ENCODE data around the gene AQP12B.
"Not testable (repeated sequence)": the region's sequence is repeated elsewhere in the genome, so short reads cannot be mapped to it uniquely, and the experiment has no call there.

The AQP12B gene

DNA sequence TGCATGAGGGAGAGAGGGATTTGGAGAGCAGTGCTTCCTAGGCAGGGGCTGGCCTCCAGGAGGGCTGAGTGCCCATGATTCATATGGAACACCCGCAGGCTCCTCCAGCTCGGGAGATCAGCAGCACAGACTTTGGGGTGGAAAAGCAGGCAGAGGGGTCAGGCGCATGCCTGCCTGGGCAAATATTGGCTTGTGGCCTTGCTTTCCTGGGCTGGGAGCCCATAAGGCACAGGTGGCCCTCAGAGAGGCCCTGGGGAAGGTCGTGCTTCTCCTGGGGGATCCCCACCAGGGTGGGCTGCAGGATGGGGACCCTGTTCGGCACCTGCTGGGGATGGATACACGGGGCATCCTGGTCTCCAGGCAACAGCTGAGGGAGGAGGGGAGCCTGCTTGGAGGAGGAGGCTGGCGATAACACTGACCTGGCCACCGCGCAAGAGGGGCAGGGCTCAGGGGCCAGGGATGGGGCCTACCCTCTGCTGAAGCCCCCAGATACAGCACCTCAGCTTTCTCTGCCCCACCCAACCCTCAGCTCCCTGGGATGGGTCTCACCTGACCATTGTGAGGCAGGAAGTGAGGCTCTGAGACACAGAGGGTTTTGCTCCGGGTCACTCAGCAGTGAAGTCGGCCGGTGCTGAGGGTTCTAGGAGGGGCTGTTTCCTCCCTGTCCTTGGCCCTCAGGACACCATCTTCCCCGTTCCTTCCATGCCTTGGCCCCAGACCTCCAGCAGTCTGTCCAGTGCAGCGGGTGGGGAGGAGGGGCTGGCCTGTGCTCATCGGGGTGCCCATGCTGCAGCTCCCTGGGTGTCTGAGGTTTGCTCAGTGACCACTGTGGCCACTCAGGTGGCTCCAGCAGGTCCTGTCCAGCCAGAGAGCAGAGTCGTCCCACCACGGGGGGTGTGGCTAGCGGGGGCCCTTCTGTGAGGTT lies 21.0 kb upstream of the AQP12B start:
- in situ Hi-C loops (cut with HindIII; ENCODE audit: low pct_unique_long_range_greater_than_20kb, low sequenced_read_pairs), result no loop called here
- no peak for TF ChIP-seq JUND (IDR thresholded peaks at IDR 0.05; ENCODE audit: low read depth)
- DNase-seq (ENCODE audit: low read depth in 1 of 2, low spot score in 1 of 2), result no peak

DNA sequence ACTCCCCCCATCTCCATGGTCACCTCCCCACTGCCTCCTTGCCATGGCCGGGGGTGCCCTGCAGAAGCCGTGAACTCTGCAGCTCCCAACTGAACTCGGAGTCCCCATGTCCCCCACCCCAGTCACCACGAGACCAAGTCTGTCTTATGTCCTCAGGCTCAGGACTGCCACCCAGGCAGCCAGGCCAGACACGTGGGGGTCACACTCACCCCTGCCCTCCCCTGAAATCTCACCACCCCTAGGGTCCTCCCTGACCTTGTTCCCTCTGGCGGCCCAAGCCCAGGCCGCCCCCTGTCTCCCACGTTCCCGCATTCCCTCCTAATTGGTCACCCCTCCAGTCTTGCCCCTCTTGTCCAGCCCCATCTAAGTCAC lies 19.9 kb upstream of the AQP12B start:
- no peak for DNase-seq (ENCODE audit: low read depth in 1 of 2, low spot score in 1 of 2)
- in situ Hi-C loops (cut with HindIII; ENCODE audit: low pct_unique_long_range_greater_than_20kb, low sequenced_read_pairs), result no loop called here
- no peak for TF ChIP-seq JUND (IDR thresholded peaks at IDR 0.05; ENCODE audit: low read depth)

DNA sequence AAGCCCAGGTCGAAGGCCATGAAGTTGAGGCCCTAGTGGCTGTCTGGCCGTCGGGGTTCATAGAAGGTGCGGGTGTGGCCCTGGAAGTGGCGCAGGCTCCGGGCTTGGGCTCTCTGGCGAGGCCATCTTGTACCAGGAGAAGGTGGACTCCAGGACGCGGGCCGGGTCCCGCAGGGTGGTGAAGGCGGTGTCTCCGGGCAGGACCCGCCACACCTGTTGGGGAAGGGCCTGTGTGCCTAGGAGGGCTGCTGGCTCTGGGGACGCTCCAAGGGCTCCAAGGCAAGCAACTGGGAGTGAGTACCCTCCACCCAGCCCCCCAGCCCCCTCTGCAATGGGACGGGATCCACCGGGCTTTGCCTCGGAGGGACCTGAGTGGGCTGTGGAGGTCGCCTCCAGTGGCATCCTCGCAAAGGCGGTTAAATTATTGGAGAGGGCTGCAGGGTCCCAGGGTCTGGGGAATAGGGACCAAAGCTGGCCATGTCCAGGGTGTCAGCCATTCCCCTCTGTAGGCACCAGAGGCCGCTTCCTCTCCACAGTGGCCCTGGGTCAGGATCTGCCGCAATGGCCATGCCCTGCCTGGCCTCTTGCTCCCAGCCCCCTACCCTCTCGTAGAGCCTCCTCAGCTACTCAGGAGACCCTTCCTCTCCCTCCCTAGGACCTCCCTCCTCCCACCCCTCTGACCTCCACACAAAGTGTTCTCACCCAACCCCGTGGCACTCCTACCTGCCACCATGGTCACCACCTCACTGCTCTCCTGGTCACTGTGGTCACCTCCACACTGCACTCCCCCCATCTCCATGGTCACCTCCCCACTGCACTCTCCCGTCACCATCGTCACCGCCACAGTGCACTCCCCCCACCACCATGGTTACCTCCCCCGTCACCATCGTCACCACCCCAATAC lies 19.3 kb upstream of the AQP12B start:
- no peak for TF ChIP-seq JUND (IDR thresholded peaks at IDR 0.05; ENCODE audit: low read depth)
- no peak for DNase-seq (ENCODE audit: low read depth in 1 of 2, low spot score in 1 of 2)
- in situ Hi-C loops (cut with HindIII; ENCODE audit: low pct_unique_long_range_greater_than_20kb, low sequenced_read_pairs), result no loop called here

DNA sequence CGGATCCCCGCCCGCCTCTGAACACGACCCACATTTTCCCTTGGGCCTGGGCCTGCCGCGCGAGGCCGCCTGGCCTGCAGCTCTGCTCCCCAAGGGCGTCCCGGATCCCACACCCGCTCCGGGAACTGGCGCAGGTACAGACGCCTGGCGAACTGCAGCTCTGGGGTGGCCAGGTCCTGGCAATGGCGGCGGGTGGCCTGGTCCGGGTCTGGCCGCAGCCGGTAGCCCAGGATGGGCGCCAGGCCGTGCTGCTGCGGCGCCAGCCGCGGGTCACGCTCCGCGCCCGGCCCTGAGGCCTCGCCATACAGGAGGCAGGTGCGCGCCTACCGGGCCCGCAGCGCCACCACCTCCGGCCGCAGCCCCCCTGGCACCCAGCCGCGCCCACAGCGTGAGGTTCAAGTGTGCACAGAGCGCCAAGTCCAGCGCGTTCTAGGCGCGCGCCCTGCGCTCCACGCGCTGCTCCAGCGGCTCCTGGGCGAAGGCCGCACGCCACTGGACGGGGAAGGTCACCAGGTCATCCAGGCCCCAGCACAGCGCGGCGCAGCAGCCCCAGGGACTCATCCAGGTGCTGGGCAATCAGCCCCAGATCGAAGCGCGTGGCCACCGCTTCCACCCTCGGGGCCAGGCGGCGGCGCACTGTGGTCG lies 18.5 kb upstream of the AQP12B start:
- in situ Hi-C loops (cut with HindIII; ENCODE audit: low pct_unique_long_range_greater_than_20kb, low sequenced_read_pairs), result no loop called here
- DNase-seq (ENCODE audit: low read depth in 1 of 2, low spot score in 1 of 2), result no peak
- TF ChIP-seq JUND (IDR thresholded peaks at IDR 0.05; ENCODE audit: low read depth), result no peak

DNA sequence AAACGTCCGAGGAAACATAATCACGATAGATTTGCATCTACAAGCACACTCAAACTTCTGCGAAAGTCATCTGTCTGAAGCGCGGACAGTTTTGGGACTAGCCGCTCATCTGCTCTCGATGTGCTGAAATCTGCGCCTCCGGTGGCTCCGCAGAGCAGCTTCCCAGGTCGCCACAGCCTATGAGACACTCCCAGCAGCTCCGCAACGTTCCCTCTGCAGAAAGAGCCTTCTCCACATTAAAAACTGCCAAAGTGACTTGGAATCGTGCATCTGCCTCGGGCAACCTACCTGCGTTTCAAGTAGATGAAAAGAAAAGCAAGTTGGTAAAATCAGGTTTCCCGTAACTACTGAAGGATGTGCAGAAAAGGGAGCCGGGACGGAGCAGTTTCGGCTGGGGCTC lies 17.9 kb upstream of the AQP12B start:
- in situ Hi-C loops (cut with HindIII; ENCODE audit: low pct_unique_long_range_greater_than_20kb, low sequenced_read_pairs); DNase-seq (ENCODE audit: low read depth in 1 of 2, low spot score in 1 of 2): not testable (repeated sequence)

DNA sequence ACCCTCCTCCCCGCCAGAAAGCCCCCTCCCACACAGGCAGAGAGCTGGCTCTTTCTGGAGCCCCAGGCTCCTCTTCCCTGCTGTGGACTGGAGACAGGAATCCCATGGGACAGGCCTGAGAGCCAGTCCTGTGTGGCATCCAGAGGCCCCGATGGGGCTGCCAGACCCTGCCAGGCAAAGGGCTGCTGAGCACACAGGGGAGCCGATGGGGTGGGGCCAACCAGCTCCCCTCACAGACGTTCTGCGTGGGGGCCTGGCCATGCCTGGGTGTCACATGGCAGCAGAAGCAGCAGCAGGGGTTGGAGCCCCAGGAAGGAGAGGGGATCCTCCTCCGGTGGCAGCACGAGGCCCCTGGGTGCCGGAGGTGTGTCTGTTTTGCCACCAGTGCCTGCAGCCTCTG lies 17.1 kb upstream of the AQP12B start:
- in situ Hi-C loops (cut with HindIII; ENCODE audit: low pct_unique_long_range_greater_than_20kb, low sequenced_read_pairs); DNase-seq (ENCODE audit: low read depth in 1 of 2, low spot score in 1 of 2): not testable (repeated sequence)

DNA sequence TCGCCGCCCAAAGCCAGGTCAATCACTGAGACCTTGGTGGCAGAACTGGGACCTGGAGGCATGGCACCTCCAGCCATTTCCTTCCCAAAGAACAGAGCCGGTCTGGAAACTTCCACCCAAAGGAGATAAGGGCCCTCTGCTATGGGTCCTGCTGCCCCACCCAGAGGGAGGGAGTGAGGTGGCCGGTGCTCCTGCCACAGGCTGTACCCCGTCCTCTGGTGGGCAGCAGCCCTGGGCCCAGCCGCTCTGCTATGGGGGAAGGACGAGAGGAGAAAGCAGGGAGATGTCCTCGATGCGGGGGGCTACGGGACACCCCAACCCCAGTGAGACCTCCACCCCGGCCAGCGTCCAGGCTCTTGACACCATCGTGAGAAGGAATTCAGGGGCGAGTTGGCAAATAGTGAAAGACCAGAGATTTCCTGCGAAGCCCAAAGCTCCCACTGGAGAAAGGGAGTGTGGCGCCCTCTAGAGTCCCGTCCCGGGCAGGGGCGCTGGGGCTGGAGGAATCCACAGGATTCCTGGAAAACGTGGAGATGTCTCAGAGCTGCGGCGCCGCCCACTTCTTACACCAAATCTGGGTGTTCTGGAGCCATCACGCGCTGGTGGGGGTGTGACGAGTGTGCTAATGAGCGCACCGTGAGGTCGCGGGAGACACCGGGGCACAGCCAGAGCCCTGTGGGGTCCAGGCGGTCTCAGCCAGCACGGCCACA lies 16.3 kb upstream of the AQP12B start:
- DNase-seq (ENCODE audit: low read depth in 1 of 2, low spot score in 1 of 2); in situ Hi-C loops (cut with HindIII; ENCODE audit: low pct_unique_long_range_greater_than_20kb, low sequenced_read_pairs): not testable (repeated sequence)

DNA sequence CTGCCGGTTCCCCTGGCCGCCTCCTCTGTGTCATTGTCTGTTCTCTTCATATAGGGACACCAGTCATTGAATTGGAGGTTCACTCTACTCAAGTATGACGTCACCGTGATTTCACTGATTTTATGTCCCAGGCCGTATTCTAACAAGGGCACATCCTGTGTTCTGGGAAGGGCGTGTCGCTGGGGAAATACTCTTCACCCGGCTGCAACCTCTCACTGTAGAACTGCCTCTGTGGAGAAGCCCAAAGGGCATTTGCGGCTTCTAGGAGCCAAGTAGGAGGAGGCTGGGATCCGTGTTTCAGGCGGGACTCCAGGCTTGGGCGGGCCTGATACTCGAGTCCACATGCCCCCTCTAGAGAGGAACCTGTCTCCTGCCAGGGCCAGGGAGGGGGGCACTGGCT lies 13.8 kb upstream of the AQP12B start:
- DNase-seq (ENCODE audit: low read depth in 1 of 2, low spot score in 1 of 2); in situ Hi-C loops (cut with HindIII; ENCODE audit: low pct_unique_long_range_greater_than_20kb, low sequenced_read_pairs): not testable (repeated sequence)

DNA sequence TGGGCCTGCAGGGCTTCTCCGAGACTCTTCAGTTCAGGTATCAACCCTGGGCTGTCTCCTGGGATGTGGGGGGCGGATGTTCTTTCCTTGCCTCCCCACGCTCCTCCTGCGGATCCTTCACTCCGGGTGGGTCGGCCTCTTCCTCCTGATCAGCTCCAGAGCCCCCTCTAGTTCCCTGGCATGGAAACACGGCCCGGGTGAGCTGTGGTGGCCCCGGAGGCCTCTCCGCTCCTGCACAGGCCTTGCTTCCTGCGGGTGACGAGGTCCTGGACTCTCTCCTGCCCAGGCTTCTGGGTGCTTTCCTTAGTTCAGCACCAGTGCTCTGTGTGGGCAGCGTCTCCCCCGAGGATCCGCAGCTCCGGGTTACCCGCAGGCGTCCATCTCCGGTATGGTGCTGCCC lies 12.9 kb upstream of the AQP12B start:
- DNase-seq (ENCODE audit: low read depth in 1 of 2, low spot score in 1 of 2); in situ Hi-C loops (cut with HindIII; ENCODE audit: low pct_unique_long_range_greater_than_20kb, low sequenced_read_pairs): not testable (repeated sequence)

DNA sequence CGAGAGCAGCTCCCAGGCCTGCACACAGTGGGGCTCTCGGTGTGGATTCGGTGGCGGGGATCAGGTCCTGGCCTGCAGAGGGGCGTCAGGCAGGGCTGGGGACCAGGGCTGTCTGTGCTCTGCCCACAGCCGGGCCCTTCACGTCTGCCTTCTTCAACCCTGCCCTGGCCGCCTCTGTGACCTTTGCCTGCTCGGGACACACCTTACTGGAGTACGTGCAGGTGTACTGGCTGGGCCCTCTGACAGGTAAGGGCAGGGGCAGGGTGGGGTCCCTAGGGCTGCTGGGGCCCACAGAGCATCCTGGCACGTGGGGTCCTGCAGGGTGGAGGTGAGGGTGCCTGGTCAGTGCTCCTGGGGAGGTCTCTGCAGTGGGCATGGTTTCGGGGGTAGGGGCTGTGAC lies 11.6 kb upstream of the AQP12B start:
- in situ Hi-C loops (cut with HindIII; ENCODE audit: low pct_unique_long_range_greater_than_20kb, low sequenced_read_pairs), result not testable (repeated sequence)

DNA sequence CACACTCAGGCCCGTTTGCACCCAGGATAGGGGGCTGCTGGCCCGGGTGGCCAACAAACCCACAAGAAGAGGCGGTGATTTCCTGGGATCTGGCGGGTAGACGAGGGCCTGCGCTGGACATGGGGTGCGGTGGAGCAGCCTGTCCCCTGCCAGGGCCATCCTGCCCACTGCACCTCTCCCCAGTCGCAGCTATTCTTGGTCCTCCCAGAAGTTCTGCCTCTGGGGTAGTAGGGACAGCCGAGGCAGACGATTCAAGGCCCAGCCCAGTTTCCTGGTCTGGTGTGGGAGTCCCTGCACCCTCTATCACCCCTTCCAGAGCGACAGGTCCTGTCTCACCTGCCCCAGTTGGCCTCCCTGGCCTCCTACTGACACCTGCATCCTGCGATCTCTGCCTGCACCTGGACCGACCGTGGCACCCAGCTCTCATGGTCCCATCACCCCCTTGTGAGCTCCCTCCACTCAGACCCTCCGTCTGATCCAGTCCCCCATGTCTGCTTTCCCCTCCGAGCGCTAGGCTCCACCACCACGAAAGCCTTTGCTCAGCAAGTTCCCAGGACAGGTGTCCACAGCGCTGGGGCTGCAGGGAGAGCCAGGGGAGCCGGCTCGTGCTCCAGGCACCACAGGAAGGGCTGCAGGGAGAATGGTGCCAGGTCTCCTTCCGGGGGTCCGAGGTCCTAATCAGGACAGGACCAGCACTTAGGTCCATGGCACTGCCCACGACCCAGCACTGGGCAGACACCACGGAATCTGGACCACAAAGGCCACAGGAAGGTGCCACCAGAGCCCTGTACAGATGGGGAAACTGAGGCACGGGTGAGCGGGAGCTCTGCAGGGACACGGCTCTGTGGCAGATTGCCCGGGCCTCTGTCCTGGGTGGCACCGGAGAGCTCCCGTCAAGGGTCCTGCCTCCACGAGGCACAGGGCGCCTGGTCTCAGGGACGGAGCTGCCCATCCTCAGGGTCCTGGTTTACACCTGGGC lies 10.2 kb upstream of the AQP12B start:
- in situ Hi-C loops (cut with HindIII; ENCODE audit: low pct_unique_long_range_greater_than_20kb, low sequenced_read_pairs); DNase-seq (ENCODE audit: low read depth in 1 of 2, low spot score in 1 of 2): not testable (repeated sequence)

More for the DNA sequence above, 11.6 kb upstream of the AQP12B start:
- DNase-seq (ENCODE audit: low read depth in 1 of 2, low spot score in 1 of 2), result not testable (repeated sequence)

DNA sequence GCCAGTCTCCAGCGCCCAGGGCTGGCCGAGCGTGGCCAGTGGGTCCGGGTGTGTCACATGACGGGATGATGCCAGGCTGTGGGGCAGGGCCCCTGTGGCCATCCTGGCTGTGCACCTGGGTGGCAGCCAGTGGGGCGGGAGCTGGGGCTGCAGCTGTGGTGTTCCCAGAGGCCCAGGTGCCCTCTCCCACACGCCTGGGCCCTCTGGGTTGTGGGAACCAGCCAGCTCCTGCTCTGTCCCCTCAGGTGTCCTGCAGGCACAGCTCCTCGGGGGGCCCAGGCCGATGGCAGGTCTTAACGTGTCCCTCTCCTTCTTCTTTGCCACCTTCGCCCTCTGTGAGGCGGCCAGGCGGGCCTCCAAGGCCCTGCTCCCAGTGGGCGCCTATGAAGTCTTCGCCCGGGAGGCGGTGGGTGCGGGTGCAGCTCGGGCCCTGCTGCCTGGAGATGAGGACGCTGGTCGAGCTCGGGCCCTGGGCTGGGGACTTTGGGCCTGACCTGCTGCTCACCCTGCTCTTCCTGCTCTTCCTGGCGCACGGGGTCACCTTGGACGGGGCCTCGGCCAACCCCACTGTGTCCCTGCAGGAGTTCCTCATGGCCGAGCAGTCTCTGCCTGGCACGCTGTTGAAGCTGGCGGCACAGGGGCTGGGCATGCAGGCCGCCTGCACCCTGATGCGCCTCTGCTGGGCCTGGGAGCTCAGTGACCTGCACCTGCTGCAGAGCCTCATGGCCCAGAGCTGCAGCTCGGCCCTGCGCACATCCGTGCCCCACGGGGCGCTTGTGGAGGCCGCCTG lies 9.1 kb upstream of the AQP12B start, which contains the start of gene AQP12A:
Gene AQP12A, plus strand, starts transcription at position 236 of the 790 bp plus-strand sequence. Its CDS starts 48 bp downstream, at position 284.
- DNase-seq (ENCODE audit: low read depth in 1 of 2, low spot score in 1 of 2); in situ Hi-C loops (cut with HindIII; ENCODE audit: low pct_unique_long_range_greater_than_20kb, low sequenced_read_pairs): not testable (repeated sequence)

DNA sequence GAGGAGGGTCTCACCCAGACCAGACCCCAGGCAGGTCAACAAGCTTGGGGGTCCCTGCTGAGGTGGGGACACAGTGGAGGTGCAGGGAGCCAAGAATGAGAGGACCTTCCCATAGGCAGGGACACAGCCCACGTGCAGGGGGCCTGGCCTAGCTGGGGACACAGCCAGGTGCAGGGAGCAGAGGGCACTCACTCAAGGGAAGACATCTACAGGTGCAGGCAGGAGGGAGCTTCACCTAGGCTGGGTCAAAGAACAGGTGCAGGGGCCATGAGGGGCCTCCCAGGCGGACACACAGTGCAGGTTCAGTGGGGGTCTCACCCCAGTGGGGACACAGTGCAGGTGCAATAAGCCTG lies 8.4 kb upstream of the AQP12B start:
- in situ Hi-C loops (cut with HindIII; ENCODE audit: low pct_unique_long_range_greater_than_20kb, low sequenced_read_pairs); DNase-seq (ENCODE audit: low read depth in 1 of 2, low spot score in 1 of 2): not testable (repeated sequence)

DNA sequence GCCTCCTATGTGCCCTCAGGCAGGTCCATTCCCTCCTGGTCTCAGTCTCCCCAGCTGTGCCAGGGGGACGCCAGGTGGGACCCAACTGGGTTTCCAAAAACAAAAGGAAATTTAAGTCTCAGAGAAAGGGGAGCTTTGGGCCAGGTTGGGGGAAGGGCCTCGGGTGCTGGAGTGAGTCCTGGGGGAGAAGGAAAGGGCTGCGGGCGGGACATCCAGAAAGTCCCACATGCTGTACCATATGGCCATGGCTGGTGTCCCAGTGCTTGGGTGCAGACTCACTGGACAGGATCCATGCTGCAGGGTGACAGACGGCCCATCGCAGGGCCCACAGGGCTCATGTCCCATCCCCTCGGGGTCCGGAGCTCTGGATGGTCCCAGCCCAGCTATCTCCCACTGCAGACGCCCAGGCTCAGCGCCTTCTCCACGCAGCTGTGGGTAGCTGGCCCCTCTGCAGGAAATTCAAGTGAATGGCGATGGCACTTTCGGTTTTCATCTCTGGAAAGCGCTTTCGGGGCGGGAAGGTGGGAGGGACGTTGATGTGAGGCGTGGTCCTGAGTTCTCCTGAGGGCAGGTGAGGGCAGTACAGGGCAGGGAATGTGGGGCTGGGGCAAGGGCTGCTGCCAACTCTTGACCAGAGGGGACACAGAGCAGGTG lies 7.9 kb upstream of the AQP12B start:
- DNase-seq (ENCODE audit: low read depth in 1 of 2, low spot score in 1 of 2); in situ Hi-C loops (cut with HindIII; ENCODE audit: low pct_unique_long_range_greater_than_20kb, low sequenced_read_pairs): not testable (repeated sequence)
